Activated CD4-positive, alpha-beta T cell treated with anti-CD3 and anti-CD28 coated beads, Interleukin-2, amount 10 ng/mL, durations not matched to agents 7 days and 5 days (primary cell): Measurements from ENCODE around the gene TMTC2. TPM values are rescaled to one million over a fixed set of nuclear protein-coding genes. Genes with fewer than 3 reads are reported as not detected.

Experiments
- CTCF ChIA-PET: fragments of 350-600 bp; sonication (Branson Sonifier 250); formaldehyde crosslinking; loops from one replicate; lab custom pipeline; 2021; ENCODE audit warnings: antibody characterized with exemption; lab: Charles Lee
- POLR2A ChIA-PET: fragments of 350-600 bp; sonication (Branson Sonifier 250); formaldehyde crosslinking; loops from one replicate; lab custom pipeline; 2021; ENCODE audit warnings: antibody characterized with exemption; lab: Charles Lee
- DNase-seq: peaks from one replicate; pipeline ENCODE4 v3.0.0-alpha.2; 2020
- H3K27ac Mint-ChIP-seq: one replicate; pipeline ENCODE4 v1.8.0; 2021; ENCODE audit warnings: mild to moderate bottlenecking, moderate library complexity, mixed read lengths
- H3K27me3 Mint-ChIP-seq: one replicate; pipeline ENCODE4 v1.8.0; 2021; ENCODE audit warnings: mixed read lengths
- H3K36me3 Mint-ChIP-seq: one replicate; pipeline ENCODE4 v1.8.0; 2021; ENCODE audit warnings: low read depth, mixed read lengths
- H3K4me1 Mint-ChIP-seq: one replicate; pipeline ENCODE4 v1.8.0; 2021; ENCODE audit warnings: mixed read lengths
- H3K4me3 Mint-ChIP-seq: one replicate; pipeline ENCODE4 v1.8.0; 2021; ENCODE audit warnings: mild to moderate bottlenecking, moderate library complexity, mixed read lengths
- H3K9me3 Mint-ChIP-seq: one replicate; pipeline ENCODE4 v1.8.0; 2021; ENCODE audit warnings: mixed read lengths
- total RNA-seq, 2 experiments: library from RNA; stranded (reverse); gene quantifications; one replicate each; pipeline ENCODE4 v1.2.3, GENCODE V29; 2021

TMTC2 gene
- total RNA-seq, 2 experiments from 2014 or later, result 1.8 to 2.5 TPM

DNA sequence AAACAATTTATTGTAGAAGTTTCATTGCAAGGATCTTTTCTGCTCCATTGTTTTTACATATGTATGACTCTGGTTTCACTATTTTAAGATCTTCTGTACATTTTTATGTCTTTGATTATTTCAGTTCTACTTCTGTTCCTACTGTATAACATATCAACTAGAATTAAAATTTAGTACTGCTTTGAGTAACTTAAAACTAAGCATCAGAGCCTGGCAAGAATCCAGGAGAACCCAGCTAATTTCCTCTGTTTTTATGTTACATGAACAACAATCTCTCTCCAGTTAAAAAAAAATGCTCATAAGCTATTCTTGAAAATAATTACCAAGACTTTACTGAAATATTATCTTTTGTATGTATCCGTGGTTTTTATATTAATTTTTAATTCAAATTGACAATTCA, 370.7 kb downstream of the TMTC2 start:
- ChIA-PET POLR2A (no interaction called here), CTCF (no interaction called here)
- Mint-ChIP-seq H3K36me3 (no peaks in the 10 kb centered on the region), H3K9me3 (no peaks in the 10 kb centered on the region), H3K27me3 (no peaks in the 10 kb centered on the region), H3K4me3 (no peak overlapping the region), H3K27ac (no peak overlapping the region), H3K4me1 (no peaks in the 10 kb centered on the region)
- DNase-seq, result no peak

DNA sequence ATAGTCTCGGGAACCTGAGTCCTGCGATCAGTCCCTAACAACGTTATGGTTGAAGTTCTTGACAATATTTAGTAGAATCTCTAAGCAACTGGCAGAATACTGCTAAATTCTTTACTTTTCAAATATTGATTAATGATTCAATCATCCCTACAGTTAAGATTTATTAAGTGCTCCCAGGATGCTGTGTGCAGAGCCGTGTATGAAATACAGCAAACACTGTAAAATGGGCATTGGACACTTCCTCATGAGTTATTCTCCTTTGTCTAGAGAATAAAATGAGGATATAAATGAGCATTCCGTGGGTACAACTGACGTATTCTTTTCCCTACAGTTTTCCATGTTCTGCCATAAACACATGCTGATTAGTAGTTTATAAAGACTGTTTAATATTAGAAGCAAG, 372.4 kb downstream of the TMTC2 start:
- ChIA-PET POLR2A (no interaction called here), CTCF (no interaction called here)
- no peaks in the 10 kb centered on the region for H3K36me3 Mint-ChIP-seq
- H3K9me3 Mint-ChIP-seq, result no peaks in the 10 kb centered on the region
- no peaks in the 10 kb centered on the region for H3K27me3 Mint-ChIP-seq
- no peak overlapping the region for H3K4me3 Mint-ChIP-seq
- H3K4me1 Mint-ChIP-seq, result no peaks in the 10 kb centered on the region
- no peak overlapping the region for H3K27ac Mint-ChIP-seq
- no peak for DNase-seq

DNA sequence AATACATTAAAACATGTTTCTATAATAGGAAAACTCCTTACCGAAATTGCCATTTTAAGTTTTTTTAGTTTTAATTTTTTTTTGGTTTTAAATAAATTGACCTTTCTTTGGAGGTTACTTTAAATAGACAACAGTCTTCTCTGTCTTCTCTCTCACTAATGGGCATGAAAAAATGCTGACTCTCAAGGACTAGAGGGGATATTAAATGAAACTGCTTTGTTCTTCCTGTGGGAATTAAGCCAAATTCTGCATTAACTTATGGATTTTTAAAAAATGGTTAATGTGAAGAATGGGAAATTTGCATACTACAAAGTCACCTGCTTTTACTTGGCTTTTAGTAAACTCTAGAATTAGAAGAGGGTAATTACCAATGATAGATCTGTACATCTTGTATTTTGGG, 378.9 kb downstream of the TMTC2 start:
- ChIA-PET CTCF (no interaction called here), POLR2A (no interaction called here)
- Mint-ChIP-seq H3K9me3 (no peaks in the 10 kb centered on the region), H3K4me1 (no peaks in the 10 kb centered on the region), H3K4me3 (no peak overlapping the region), H3K27ac (no peak overlapping the region), H3K36me3 (no peaks in the 10 kb centered on the region), H3K27me3 (no peaks in the 10 kb centered on the region)
- no peak for DNase-seq

DNA sequence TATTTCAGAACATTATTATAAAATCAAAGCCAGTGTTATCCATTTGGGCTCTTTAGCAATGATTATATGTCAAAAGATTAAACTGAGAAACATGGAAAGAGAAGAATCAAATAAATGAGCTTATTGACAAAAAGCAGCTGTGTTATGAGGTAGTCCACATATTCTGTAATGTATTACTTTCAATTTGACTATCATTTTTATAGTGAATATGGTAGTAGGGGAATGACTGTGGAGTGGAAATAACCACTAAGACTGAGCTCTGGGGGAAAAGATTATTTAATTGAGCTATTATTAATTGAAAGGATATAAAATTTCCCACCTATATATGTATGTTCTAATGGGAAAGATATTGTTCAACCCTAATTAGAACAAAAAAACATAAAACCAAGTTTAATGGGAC, 381.3 kb downstream of the TMTC2 start:
- H3K4me3 Mint-ChIP-seq, result no peak overlapping the region

DNA sequence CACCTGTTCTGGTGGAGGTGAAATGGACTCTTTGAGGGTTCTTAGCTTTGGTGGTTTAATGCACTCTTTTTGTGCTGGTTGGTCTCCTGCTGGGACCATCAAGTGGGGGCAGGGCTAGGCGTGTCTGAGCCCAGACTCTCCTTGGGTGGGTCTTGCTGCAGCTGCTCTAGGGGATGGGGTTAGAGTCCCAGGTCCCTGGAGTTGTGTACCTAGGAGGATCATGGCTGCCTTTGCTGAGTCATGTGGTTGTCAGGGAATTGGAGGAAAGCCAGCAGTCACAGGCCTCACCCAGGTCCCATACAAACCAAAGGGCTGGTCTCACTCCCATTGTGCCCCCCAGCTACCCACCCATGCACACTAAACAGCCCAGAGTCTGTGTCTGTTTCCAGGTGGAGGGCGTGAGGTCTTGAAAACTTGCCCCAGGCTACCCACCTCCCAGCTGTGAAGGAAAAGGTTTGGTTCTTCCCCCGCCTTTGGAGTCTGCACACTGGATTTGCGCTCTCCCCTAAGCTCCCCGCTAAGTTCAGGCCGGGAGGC, 387.7 kb downstream of the TMTC2 start:
- Mint-ChIP-seq H3K27me3 (no peaks in the 10 kb centered on the region), H3K9me3 (peaks cover 5% of the 10 kb centered on the region), H3K4me1 (no peaks in the 10 kb centered on the region), H3K36me3 (no peaks in the 10 kb centered on the region), H3K4me3 (no peak overlapping the region), H3K27ac (no peak overlapping the region)
- CTCF ChIA-PET, result interaction anchor here (1.5 kb wide), 1 partner anchor 13 kb away, joined by 3 read pairs; no protein-coding TSS in a partner anchor
- no peak for DNase-seq
- POLR2A ChIA-PET, result interaction anchor here (0.5 kb wide), 1 partner anchor 48 kb away, joined by 3 read pairs; no protein-coding TSS in a partner anchor

More for the DNA sequence above, 381.3 kb downstream of the TMTC2 start:
- no peak overlapping the region for H3K27ac Mint-ChIP-seq
- no peak for DNase-seq
- H3K9me3 Mint-ChIP-seq, result no peaks in the 10 kb centered on the region
- ChIA-PET POLR2A (interaction anchor here (0.6 kb wide), 1 partner anchor 170 kb away, joined by 3 read pairs; no protein-coding TSS in a partner anchor), CTCF (no interaction called here)
- no peaks in the 10 kb centered on the region for H3K4me1 Mint-ChIP-seq
- H3K27me3 Mint-ChIP-seq, result no peaks in the 10 kb centered on the region
- no peaks in the 10 kb centered on the region for H3K36me3 Mint-ChIP-seq

DNA sequence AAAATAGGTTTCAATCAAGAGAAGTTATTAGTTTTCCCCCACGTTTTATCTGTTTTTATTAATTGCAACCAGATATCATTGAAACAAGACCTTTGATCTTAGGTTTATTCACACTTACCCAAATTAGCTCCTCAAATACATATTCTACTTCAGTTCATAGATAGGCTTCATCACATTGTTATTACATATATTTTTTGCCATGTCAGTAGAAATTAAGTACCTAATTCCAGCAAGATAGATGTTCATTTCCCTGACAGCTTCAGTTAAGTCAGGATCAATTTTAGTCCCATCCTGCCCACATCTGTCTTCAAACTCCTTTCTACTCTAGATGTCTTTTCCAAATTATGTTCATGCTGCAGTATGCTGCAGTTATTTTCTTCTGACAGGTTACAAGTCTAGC, 388.8 kb downstream of the TMTC2 start:
- Mint-ChIP-seq H3K27me3 (no peaks in the 10 kb centered on the region), H3K36me3 (no peaks in the 10 kb centered on the region), H3K9me3 (peaks cover 5% of the 10 kb centered on the region), H3K4me3 (no peak overlapping the region), H3K27ac (no peak overlapping the region), H3K4me1 (no peaks in the 10 kb centered on the region)
- DNase-seq, result no peak
- ChIA-PET POLR2A (no interaction called here), CTCF (interaction anchor here (1.5 kb wide), 1 partner anchor 12 kb away, joined by 3 read pairs; no protein-coding TSS in a partner anchor)

DNA sequence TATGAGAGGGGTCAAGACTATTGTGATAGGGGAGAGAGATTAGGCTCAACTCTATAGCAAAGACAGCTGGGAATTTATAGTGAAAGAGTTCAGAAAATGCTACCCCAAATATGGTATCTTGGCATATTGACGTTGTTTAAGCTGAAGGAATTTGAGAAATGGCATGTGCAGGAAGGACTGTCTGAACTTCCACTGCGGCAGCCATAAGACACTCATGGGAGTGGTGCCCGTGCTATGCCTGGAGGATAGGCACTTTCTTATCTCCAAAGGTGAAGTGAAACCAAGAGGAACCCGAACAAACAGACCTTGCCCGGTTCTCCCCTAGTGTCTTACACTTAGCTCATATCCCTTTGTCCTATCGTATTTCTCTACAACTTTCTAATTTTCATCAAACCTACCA, 390.3 kb downstream of the TMTC2 start:
- CTCF ChIA-PET, result no interaction called here
- H3K4me3 Mint-ChIP-seq, result no peak overlapping the region
- no peaks in the 10 kb centered on the region for H3K36me3 Mint-ChIP-seq
- POLR2A ChIA-PET, result no interaction called here
- no peaks in the 10 kb centered on the region for H3K27me3 Mint-ChIP-seq
- no peaks in the 10 kb centered on the region for H3K4me1 Mint-ChIP-seq
- no peak for DNase-seq
- peaks cover 5% of the 10 kb centered on the region for H3K9me3 Mint-ChIP-seq
- no peak overlapping the region for H3K27ac Mint-ChIP-seq

DNA sequence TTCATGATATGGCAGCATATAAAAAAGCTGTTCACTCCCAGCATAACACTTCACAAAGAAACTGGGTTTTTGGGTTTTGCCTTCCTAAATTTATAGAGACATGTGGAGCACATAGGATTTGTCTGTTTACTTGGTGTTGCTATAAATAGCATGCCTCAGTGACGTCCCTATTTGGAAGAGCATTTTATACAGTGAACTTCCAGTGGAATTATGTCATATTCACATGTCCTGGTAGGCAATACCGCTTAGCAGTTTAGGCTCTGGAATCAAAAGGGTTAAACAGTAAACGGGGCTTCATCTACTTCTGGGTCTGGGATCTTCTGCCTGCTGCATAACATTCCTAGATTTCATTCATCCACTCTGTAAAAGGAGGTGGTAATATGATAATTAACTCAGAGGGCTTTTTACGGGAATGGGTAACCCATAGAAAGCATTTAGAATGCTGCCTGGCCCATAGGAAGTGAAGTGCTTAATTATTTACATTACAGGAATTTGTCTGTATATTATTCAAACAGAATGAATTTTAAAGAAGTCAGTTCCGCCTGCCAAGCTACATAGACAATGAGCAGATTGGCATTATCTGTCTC, 396.1 kb downstream of the TMTC2 start:
- H3K4me1 Mint-ChIP-seq, result no peaks in the 10 kb centered on the region

DNA sequence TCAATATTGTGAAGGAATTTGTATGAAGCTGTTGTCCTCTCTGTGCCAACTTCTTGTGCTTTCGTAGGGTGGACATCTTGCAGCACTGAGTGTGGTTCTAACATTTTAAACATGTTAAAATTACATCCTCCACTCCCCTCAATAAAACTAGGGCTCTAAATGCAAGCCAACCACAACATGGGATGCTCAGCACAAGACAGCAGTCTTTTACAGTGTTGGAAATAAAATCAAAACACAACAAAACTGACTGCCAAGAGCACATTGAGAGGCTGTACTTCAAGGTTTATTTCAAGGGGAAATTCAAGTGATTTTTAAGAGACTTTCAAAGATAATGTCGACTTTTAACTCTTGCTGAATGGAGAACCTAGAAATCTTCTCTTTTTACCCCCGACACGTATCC, 396.9 kb downstream of the TMTC2 start:
- no peaks in the 10 kb centered on the region for H3K4me1 Mint-ChIP-seq
- H3K4me3 Mint-ChIP-seq, result no peak overlapping the region
- no peaks in the 10 kb centered on the region for H3K9me3 Mint-ChIP-seq
- ChIA-PET POLR2A (no interaction called here), CTCF (no interaction called here)
- DNase-seq, result no peak
- H3K27ac Mint-ChIP-seq, result no peak overlapping the region
- H3K27me3 Mint-ChIP-seq, result no peaks in the 10 kb centered on the region
- H3K36me3 Mint-ChIP-seq, result no peaks in the 10 kb centered on the region

More for the DNA sequence above, 396.1 kb downstream of the TMTC2 start:
- ChIA-PET CTCF (no interaction called here), POLR2A (no interaction called here)
- Mint-ChIP-seq H3K27ac (no peak overlapping the region), H3K36me3 (no peaks in the 10 kb centered on the region), H3K9me3 (no peaks in the 10 kb centered on the region), H3K27me3 (no peaks in the 10 kb centered on the region), H3K4me3 (no peak overlapping the region)
- no peak for DNase-seq

DNA sequence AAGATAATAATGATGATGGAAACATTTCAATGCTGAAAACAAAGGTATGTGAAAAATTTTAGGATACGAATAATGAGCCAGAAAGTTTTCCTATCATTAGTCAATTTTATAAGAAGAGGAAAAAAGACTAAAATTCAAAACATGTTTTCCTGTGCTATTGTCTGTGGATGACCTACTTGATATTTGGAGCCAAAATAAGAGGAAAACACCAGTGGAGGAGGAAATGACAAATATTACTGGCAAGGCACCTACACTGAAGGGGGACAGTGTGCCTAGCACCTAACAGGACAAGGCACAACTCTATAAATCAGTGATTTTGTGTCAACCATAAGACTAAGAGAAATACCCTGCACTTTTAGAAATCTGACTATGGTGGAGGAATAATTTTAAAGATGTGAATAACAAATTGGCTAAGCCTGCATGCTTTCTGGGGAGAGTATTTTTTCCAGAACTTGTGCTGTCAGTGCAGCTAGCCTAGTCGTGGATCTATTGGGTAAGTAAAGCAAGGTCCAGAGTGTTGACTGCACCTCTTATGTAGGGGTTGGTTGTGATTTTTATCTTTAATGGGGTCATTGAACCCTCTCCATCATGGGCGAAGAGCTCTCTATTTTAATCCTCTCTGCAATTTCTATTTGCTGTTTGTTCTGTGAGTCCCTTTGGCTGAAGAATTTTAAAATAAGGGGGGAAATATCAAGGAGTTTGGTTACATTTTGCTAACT, 398.0 kb downstream of the TMTC2 start:
- Mint-ChIP-seq H3K27ac (no peak overlapping the region), H3K4me1 (no peaks in the 10 kb centered on the region), H3K9me3 (no peaks in the 10 kb centered on the region), H3K4me3 (no peak overlapping the region), H3K27me3 (no peaks in the 10 kb centered on the region), H3K36me3 (no peaks in the 10 kb centered on the region)
- CTCF ChIA-PET, result no interaction called here
- POLR2A ChIA-PET, result no interaction called here
- DNase-seq, result no peak

DNA sequence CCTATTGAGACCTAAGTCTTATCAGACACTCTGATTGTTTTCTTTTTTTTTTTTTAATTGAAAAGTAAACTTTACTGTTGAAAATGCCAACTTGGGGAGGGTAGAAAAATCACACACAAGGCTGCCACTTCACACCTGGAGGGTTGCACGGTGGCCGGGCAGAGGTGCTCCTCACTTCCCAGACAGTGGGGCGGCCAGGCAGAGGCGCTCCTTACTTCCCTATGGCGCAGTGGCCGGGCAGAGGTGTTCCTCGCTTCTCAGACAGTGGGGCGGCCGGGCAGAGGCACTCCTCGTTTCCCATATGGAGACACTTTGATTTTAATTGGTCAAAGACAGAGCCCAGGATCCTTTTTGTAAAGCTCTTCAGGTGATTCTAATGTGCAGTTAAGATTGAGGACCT, 399.3 kb downstream of the TMTC2 start:
- no peak overlapping the region for H3K4me3 Mint-ChIP-seq
- ChIA-PET CTCF (no interaction called here), POLR2A (no interaction called here)
- no peak for DNase-seq
- H3K36me3 Mint-ChIP-seq, result no peaks in the 10 kb centered on the region
- no peaks in the 10 kb centered on the region for H3K4me1 Mint-ChIP-seq
- no peaks in the 10 kb centered on the region for H3K27me3 Mint-ChIP-seq
- H3K27ac Mint-ChIP-seq, result no peak overlapping the region
- H3K9me3 Mint-ChIP-seq, result no peaks in the 10 kb centered on the region

DNA sequence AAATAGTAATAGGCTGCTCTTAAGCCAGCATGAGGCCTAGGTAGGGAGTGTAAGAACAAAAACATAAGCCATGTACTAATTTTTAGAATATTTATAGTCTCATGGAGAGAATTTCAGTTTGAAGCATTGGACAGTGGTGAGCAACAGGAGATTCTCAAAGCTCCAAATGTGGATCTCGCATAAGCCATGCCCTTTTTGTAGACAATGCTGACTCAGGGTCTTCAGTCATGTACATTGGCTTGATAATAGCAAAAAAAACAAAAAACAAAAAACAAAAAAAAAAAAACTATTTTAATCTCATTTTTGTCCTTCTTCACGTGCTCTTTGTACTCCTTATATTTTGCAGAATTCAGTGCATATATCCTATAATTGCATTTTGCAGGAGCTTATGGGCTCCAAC, 402.9 kb downstream of the TMTC2 start:
- DNase-seq, result no peak
- Mint-ChIP-seq H3K36me3 (no peaks in the 10 kb centered on the region), H3K27me3 (no peaks in the 10 kb centered on the region), H3K27ac (no peak overlapping the region), H3K9me3 (no peaks in the 10 kb centered on the region), H3K4me1 (no peaks in the 10 kb centered on the region), H3K4me3 (no peak overlapping the region)
- ChIA-PET POLR2A (no interaction called here), CTCF (no interaction called here)

DNA sequence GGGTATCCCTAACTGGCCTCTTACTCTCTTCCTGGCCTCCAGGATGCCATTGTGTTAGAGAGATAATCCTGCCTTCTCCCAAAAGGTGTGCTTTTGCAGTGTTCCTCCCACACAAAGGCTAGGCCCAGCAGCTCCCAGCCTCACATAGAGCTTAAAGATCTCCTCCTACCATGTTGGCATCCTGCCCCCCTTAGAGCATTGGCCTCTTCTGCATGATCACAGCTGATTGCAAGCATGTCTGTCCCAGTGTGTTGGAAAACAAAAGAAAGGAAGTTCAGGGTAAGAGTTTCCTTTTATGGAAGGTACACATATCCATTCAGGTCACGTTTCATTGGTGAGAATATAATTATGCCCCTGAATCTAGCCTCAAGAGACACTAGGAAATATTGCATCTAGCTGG, 405.4 kb downstream of the TMTC2 start:
- Mint-ChIP-seq H3K4me1 (no peaks in the 10 kb centered on the region), H3K27me3 (no peaks in the 10 kb centered on the region), H3K4me3 (no peak overlapping the region), H3K36me3 (no peaks in the 10 kb centered on the region), H3K27ac (no peak overlapping the region), H3K9me3 (peaks cover 4% of the 10 kb centered on the region)
- no peak for DNase-seq
- CTCF ChIA-PET, result no interaction called here
- POLR2A ChIA-PET, result no interaction called here
